Breast epithelium (tissue), 4 donors: Measurements from ENCODE around the gene SH3BP4. TPM values are rescaled to one million over a fixed set of nuclear protein-coding genes. Genes with fewer than 3 reads are reported as not detected.

Experiments used
- DNase-seq, 2 donors: peaks; one replicate each; pipeline ENCODE4 v3.0.0-alpha.2; 2019; ENCODE audit warnings: low spot score in 2 of 2
- H3K27ac ChIP-seq, 2 donors: fragments of 200-600 bp; sonication (generic) in 1 of 2; one replicate each; pipeline ENCODE4 v1.5.1; 2016 to 2019; ENCODE audit warnings: mild to moderate bottlenecking in 1 of 2
- H3K27me3 ChIP-seq, 2 donors: fragments of 200-600 bp; sonication (generic) in 1 of 2; one replicate each; pipeline versions ENCODE4 v1.5.1 to v1.6.0; 2017 to 2019; ENCODE audit warnings: control low read depth in 1 of 2, mild to moderate bottlenecking in 1 of 2
- H3K36me3 ChIP-seq: fragments of 200-600 bp; one replicate; pipeline ENCODE4 v1.5.1; 2019
- H3K4me1 ChIP-seq, 2 donors: fragments of 200-600 bp; sonication (generic); one replicate each; pipeline ENCODE4 v1.5.1; 2016 to 2019; ENCODE audit warnings: control low read depth in 1 of 2
- H3K4me3 ChIP-seq, 3 donors: fragments of 200-600 bp; sonication (generic); 1 replicate in 2 of 3; 2 replicates in 1 of 3; pipeline ENCODE4 v1.5.1; 2016 to 2019; ENCODE audit warnings: mild to moderate bottlenecking in 3 of 3, moderate library complexity in 2 of 3
- H3K9me3 ChIP-seq, 2 donors: fragments of 200-600 bp; sonication (generic) in 1 of 2; one replicate each; pipeline ENCODE4 v1.5.1; 2016 to 2019; ENCODE audit warnings: control low read depth in 1 of 2
- CTCF ChIP-seq, 3 donors: fragments of 450-650 bp; IDR thresholded peaks; one replicate each; pipeline ENCODE4 v1.5.1; 2016 to 2017; ENCODE audit warnings: antibody characterized with exemption in 3 of 3, mild to moderate bottlenecking in 3 of 3, moderate library complexity in 3 of 3
- POLR2A ChIP-seq: fragments of 450-650 bp; IDR thresholded peaks from one replicate; pipeline ENCODE4 v1.6.1; 2016; ENCODE audit warnings: antibody characterized with exemption, mild to moderate bottlenecking, moderate library complexity
- POLR2AphosphoS5 ChIP-seq, 3 donors: sonication (generic); formaldehyde crosslinking; IDR thresholded peaks; one replicate each; pipeline ENCODE4 v1.6.1; 2017; ENCODE audit warnings: antibody characterized with exemption in 3 of 3
- intact Hi-C: fragments of 100-400 bp; cut with DNase I; formaldehyde crosslinking; loops from one replicate; pipeline ENCODE4 v1.15.1; 2023; ENCODE audit warnings: low total_unique reads
- total RNA-seq, 3 donors: library from RNA; depleted of rRNA; stranded (reverse); fragments of >200 nt; gene quantifications; one replicate each; pipeline ENCODE4 v1.1.0, GENCODE V29; 2016

SH3BP4 gene
- total RNA-seq, 3 donors from 2014 or later, result 28.5 to 73.6 (median 44.2) TPM

GRCh38 chr2:234967201-234967869 is 15.5 kb downstream of the SH3BP4 start:
- H3K4me3 ChIP-seq, result no peak overlapping the region
- H3K9me3 ChIP-seq, result no peaks in the 10 kb centered on the region
- no peak for TF ChIP-seq POLR2AphosphoS5 (IDR thresholded peaks at IDR 0.05)
- no peak for TF ChIP-seq POLR2A
- no peak for TF ChIP-seq CTCF (IDR thresholded peaks at IDR 0.05)
- intact Hi-C loops, result no loop called here
- peak in 1 of 2 donors; percentile 34 for DNase-seq
- H3K27me3 ChIP-seq, result no peaks in the 10 kb centered on the region
- no peaks in the 10 kb centered on the region for H3K36me3 ChIP-seq
- H3K4me1 ChIP-seq, result peaks cover 0 to 12% of the 10 kb centered on the region in 2 donors
- no peak overlapping the region for H3K27ac ChIP-seq

GRCh38 chr2:234967870-234968208 is 16.0 kb downstream of the SH3BP4 start:
- no peaks in the 10 kb centered on the region for H3K27me3 ChIP-seq
- peaks cover 0 to 12% of the 10 kb centered on the region in 2 donors for H3K4me1 ChIP-seq
- intact Hi-C loops, result no loop called here
- TF ChIP-seq CTCF (IDR thresholded peaks at IDR 0.05), result no peak
- no peak for TF ChIP-seq POLR2A
- no peak for TF ChIP-seq POLR2AphosphoS5 (IDR thresholded peaks at IDR 0.05)
- no peak overlapping the region for H3K27ac ChIP-seq
- no peak overlapping the region for H3K4me3 ChIP-seq
- no peak for DNase-seq
- no peaks in the 10 kb centered on the region for H3K9me3 ChIP-seq
- H3K36me3 ChIP-seq, result no peaks in the 10 kb centered on the region

DNA sequence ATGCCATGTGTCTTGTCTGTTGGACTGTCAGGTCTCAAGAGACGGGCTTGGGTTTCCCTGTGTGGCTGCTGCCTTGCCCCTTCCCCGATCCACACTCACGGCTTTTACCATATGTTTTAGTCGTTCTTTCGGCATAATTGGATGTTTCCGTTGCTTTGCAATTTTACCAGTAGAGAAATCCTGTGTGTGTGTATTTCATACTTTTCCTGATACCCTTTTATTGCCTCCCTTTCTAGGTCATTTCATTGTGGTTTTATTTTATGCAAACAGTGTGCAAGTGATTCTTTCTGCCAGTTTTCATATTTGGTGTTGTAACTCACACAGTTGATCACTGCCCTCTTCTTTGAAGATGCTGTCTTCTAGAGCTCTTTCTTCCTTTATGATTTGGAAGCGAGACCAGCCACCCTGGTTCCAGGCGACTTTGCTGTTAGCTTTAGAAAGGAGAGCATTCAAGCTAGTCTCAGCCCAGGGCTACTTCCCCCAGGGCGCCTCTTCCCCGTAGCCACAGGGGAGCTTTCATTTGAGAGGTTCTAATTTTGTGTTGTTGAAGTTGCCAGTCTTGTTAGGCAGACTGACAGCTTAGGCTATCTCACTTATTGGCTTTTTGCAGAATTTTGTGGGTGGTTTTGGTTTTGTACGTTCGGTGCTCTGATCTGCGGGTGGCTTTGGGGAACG is 17.0 kb downstream of the SH3BP4 start:
- intact Hi-C loops, result no loop called here
- Histone ChIP-seq H3K27me3 (no peaks in the 10 kb centered on the region), H3K36me3 (no peaks in the 10 kb centered on the region), H3K4me1 (peaks cover 0 to 7% of the 10 kb centered on the region in 2 donors), H3K27ac (no peak overlapping the region), H3K4me3 (no peak overlapping the region), H3K9me3 (no peaks in the 10 kb centered on the region)
- TF ChIP-seq CTCF (IDR thresholded peaks at IDR 0.05), result no peak
- no peak for DNase-seq

GRCh38 chr2:234969306-234970098 is 17.7 kb downstream of the SH3BP4 start:
- H3K27me3 ChIP-seq, result no peaks in the 10 kb centered on the region
- H3K9me3 ChIP-seq, result no peaks in the 10 kb centered on the region
- no peak overlapping the region for H3K4me3 ChIP-seq
- DNase-seq, result no peak
- peak overlapping the region in 1 of 2 donors; percentile 49 for H3K27ac ChIP-seq
- H3K4me1 ChIP-seq, result no peaks in the 10 kb centered on the region
- H3K36me3 ChIP-seq, result no peaks in the 10 kb centered on the region
- TF ChIP-seq CTCF (IDR thresholded peaks at IDR 0.05) (no peak), POLR2A (no peak), POLR2AphosphoS5 (IDR thresholded peaks at IDR 0.05) (no peak)
- intact Hi-C loops, result loop anchor here (5.0 kb wide), 1 partner anchor 353 kb away; no protein-coding TSS in a partner anchor

DNA sequence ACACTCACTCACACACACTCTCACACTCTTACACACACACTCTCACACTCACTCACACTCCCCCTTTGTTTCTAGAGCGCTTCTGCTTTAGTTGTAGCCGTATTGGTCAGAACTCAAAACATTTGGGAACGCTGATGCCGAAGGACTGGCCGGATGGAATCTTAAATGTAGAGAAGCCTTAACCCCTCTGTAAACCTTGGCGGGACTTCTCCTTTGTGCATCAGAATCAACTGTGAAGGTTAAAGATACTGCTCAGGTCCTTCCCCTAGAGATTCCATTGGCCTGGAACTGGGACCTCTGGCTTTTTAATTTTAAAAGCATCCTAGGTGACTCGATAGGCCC is 18.3 kb downstream of the SH3BP4 start:
- H3K27me3 ChIP-seq, result no peaks in the 10 kb centered on the region
- intact Hi-C loops, result loop anchor here (5.0 kb wide), 1 partner anchor 352 kb away; no protein-coding TSS in a partner anchor
- H3K36me3 ChIP-seq, result no peaks in the 10 kb centered on the region
- no peak overlapping the region for H3K4me3 ChIP-seq
- H3K27ac ChIP-seq, result peak overlapping the region in 1 of 2 donors; percentile 49
- TF ChIP-seq POLR2A (no peak), POLR2AphosphoS5 (IDR thresholded peaks at IDR 0.05) (no peak), CTCF (IDR thresholded peaks at IDR 0.05) (no peak)
- no peaks in the 10 kb centered on the region for H3K4me1 ChIP-seq
- DNase-seq, result no peak
- H3K9me3 ChIP-seq, result no peaks in the 10 kb centered on the region
